Activated T-helper 1 cell treated with Interleukin-2 at 50 U/mL for 16 hours (primary cell): ENCODE measurements around the gene ADAMTS16.

Experiments
- DNase-seq: peaks from one replicate; pipeline ENCODE4 v3.0.0-alpha.2; 2020; ENCODE audit warnings: low read depth

The ADAMTS16 gene

DNA sequence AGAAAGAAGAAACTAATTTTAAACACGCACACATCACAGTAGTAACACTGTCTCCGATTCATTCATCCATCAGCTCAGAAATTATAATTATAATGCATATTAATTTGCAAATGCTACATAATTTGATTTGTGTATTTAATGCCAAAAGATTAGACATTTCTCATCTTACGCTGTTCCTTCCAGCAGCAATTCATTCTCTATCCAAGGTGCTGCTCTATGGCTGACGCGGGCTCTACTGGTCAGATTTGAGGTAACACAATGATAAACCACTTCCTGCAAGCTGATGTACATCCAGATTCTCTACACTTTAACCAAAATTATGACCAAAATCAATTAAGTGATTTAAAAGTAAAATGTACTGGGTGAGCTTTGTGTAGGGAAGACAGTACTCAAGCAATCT is 204.5 kb downstream of the ADAMTS16 start:
- no peak for DNase-seq

- no peak for DNase-seq
These were observed 207.3 kb downstream of the ADAMTS16 start for GRCh38 chr5:5347442-5347841.

DNA sequence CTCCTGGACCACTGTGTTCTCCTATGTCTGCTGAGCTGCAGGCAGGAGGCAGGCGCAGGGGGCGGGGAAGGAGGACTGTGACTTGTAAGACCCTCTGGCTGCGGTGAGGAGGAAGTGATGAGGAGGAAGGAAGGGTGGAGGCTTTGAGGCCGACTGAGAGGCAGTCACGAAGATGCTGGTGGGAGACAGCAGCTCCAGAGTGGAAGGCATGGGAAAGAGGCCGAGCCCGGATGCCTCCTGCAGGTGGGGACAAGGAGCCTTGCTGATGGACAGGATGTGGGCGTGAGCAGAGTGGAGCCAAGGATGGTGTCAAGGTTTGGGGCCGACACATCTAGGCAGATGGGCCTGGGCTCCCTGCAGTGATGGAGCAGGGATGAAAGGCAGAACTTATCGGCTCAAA is 208.0 kb downstream of the ADAMTS16 start:
- no peak for DNase-seq

GRCh38 chr5:5348576-5348975 is 208.4 kb downstream of the ADAMTS16 start:
- no peak for DNase-seq

DNA sequence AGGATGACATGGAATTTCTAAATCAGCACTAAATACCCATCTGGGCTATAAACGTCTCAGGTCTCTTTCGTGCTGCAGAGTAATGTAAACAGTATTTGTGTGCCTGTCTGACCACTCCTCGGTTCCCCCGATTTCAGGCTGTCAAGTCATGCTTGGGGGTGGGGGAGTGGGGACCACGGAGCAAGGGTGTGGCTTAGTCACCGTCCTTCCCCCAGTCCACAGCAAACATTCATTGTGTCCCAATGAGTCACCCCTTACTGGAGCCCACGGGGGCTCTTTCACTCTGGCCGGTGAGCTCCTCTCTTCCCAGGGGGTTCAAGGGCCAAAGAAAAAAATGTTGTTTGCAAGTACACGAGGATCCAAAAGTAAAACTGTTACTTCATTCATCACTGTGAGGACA is 210.0 kb downstream of the ADAMTS16 start:
- no peak for DNase-seq

DNA sequence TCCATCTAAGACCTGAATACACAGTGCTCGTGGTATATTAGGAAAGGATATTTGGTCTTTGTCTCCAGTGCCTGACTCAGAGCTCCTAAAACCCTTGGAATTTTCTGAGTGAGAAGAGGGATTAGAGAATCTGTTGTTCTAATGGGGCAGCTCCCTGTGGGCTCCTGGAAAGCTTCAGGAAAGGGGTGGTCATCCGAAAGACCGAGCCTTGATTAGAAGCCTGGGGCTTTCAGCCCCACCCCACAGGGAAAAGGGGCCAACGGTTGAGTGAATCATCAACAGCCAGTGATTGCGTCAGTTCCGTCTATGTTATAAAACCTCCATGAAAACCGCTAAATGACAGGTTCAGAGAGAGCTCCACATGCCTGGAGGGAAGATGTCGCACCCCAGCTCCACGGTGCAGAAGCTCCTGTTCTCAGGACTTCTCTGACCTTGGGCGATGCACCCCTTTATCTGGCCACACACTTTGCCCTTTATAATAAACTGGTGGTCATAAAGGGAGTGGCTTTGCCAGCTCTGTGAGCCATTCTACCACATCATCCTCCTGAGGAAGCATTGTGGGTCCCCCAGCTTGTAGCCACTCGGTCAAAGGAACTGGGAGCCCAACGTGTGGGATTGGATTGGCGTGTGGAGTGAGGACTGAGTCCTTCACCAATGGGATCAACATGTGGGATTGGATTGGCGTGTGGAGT is 211.3 kb downstream of the ADAMTS16 start:
- no peak for DNase-seq

GRCh38 chr5:5352675-5353074 is 212.5 kb downstream of the ADAMTS16 start:
- no peak for DNase-seq

DNA sequence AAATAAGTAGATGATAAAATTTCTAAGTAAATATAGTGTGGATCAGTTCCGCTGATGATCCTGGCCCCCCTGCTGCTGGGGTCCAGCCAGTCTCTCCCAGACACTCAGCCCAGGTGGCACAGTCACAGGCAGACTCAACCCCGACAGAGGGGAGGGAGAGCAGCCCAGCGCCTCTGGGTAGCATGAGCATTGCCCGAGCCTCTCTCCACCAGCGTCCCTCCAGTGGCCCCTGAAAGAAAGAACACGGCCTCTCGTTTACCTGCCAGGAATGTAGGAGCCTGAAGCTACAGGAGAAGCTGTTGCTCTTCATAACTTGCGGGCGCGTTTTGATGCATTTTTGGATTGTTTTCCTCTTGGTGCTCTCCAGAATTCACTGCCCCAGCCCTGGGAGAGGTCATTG is 213.6 kb downstream of the ADAMTS16 start:
- no peak for DNase-seq

DNA sequence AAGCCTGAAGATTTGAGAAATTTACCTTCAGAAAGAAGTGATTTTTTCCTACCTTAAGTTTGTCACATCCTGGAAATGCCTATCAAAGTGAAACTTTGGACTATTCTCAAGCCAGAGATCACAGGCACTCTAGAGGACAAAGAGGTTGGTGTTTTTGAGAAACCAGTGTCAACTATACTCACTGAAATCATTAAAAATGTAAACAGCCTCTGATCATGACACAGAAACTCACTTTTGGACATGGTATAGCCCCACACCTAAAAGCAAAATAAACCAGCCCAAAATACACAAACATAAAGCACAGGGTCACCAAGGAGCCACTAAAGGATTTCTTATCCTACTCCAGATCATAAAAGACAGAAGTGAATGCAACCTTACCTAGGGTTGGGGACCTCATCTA is 216.6 kb downstream of the ADAMTS16 start:
- no peak for DNase-seq

- no peak for DNase-seq
These were observed 219.5 kb downstream of the ADAMTS16 start for GRCh38 chr5:5359618-5360017.

DNA sequence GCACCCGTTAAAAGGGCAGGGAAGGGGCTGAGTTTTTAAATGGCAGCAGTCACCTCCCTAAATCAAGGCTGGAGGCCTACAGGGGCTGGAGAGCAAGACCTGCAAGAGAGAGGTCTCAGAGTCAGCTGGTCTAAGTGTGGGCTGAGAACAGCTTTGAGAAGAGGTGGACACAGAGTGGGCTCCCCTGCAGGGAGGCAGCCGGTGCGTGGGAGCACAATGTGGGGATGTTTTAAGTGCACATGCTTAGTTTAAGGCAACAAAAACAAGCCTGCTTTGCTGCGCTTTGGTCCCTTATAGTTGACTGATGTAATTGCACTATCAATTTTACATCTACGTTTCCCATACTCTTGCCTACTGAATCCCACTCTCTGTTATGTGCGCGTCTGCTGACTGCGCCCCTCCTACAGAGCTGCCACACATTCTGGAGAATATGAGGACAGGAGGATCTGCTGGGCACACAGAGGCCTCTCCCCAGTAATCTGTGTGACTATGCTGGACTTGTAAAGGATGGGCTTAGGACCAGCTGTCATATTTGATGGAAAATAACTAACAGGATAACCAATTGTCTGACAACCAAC is 220.3 kb downstream of the ADAMTS16 start:
- DNase-seq: no peak

- DNase-seq: no peak
These were observed 220.9 kb downstream of the ADAMTS16 start for GRCh38 chr5:5360941-5361520.

DNA sequence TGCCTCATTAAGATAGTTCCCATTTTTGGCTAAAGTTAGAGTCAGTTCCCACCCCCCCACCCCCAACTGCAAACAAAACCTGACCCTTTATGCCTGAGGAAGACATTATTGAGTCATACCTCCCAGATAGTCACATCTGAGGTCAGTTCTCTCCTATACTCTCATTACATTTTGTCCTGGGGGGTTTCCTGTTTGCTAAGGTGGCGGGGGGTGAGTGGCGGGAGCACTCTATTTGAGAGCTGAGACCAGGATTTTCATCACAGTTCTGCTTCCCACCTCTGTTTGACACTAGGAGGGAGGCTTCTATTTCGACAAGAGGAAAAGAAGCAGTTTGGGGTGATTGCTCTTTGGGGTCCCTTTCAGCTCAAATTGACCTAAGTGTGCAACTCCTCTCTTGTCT is 222.9 kb downstream of the ADAMTS16 start:
- no peak for DNase-seq

DNA sequence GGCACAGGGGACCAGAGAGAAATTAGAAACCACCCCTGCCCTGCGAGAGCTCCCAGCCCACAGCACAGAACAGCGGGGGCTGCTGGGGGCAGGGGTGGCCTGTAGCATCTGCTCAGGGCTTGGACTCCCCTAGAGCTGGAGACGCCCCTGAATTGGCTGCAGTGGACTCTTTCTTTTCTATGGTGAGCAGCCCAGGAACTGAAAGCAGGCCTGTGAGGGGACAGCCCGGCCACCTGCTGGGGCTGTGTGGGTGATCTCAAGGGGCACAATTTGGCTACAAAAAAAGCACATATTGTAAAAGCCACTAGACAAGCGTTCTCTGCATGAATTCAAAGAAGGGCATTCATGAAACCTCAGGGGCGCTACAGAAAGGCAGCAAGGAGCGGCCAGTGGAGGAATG is 224.8 kb downstream of the ADAMTS16 start:
- no peak for DNase-seq

DNA sequence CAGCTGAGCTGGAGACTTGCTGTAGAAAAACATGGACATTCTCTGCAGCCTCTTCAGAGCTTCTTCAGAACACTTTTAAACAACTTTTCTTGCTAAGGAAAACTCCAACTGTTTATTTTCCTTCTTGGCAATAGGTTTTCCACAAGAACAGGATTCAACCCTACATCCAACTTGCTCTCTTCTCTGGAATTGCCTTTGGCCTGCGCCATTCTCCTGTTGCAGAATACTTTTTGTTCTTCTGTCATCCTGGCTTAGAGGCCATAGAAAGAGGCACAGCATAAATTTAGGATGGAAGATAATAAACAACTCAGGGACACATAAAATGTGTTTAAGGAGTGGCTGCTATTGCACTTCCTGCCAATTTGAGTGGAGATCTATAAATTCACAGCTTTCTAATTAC is 227.6 kb downstream of the ADAMTS16 start:
- DNase-seq: no peak

DNA sequence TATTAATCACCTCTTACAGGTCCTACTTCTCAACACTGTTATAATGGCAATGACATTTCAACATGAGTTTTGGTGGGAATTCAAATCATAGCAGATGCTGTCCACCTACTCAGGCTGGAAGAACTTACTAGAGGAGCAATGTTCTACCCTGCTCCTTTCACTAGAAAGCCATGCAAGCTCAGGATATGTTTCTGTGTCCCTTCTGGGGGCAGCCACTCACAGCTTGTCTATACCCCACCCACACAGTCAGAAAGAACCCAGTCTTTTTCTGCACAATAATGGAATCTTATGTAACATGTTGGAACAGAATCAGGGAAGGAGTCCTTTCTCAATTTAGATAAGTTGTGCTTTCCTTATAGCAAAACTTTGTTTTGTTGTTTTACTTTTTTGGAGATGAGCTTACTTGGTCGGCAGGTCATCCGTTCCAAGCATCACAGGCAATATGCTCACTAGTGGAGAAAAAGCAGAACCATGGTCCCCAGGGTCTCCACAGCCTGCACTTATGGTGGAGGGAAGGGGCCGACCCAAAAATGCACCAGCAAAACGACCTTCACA is 229.0 kb downstream of the ADAMTS16 start:
- DNase-seq: no peak
